CD4-positive, alpha-beta T cell treated with Interleukin-17A for 4 hours (primary cell): ENCODE measurements around the gene SNX1.

Source experiments
- DNase-seq: peaks from one replicate; pipeline ENCODE4 v3.0.0-alpha.2; 2020; ENCODE audit warnings: mixed read lengths

SNX1 gene

DNA sequence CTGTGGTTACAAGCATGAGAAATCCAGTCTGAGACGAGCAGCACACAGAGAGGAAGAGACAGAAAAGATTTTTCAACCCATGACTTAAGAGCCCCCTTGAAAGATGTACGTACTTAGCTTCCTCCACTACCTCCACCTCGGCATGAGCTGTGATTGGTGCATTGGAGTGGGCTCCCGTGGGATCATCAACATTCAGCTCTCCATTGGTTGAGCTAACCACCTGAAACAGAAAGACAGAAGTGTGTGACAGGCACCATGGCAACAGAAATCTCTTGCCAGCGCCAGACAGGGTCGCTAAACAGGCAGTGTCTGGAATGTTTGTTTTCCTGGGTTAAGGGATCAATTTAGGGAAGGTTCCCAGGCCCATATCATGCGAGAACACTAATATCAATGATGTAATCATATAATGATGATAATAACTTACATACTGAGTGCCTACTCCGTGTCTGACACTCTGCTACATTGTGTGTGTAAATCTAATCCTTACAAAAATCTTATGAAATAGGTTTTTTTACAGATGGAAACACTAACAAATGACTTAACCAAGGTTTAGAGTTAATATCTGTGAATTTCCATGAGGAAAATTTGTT lies 84.5 kb downstream of the SNX1 start:
- DNase-seq = no peak

DNA sequence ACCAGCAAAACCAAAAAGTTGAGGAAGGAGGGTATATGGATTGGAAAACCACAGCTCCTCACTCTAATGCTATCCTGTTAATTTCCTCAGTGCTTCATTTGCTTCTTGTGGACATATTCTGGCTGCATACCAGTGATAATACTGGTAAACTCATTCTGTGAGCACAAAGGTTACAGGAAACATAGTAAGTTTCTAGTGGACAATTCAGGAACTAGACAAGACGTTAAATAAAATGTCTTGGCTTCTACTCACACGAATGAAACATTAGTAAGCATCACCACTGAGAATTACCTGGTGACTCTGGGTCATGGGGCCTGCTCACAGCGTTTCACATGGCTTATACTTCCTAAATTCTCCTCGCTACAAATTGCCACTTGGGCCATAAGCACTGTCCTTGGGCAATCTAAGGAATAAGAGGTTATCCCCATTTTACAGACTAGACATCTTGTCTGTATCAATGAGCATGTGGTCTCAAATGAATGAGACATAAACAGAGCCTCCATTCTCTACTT lies 87.1 kb downstream of the SNX1 start:
- no peak for DNase-seq

DNA sequence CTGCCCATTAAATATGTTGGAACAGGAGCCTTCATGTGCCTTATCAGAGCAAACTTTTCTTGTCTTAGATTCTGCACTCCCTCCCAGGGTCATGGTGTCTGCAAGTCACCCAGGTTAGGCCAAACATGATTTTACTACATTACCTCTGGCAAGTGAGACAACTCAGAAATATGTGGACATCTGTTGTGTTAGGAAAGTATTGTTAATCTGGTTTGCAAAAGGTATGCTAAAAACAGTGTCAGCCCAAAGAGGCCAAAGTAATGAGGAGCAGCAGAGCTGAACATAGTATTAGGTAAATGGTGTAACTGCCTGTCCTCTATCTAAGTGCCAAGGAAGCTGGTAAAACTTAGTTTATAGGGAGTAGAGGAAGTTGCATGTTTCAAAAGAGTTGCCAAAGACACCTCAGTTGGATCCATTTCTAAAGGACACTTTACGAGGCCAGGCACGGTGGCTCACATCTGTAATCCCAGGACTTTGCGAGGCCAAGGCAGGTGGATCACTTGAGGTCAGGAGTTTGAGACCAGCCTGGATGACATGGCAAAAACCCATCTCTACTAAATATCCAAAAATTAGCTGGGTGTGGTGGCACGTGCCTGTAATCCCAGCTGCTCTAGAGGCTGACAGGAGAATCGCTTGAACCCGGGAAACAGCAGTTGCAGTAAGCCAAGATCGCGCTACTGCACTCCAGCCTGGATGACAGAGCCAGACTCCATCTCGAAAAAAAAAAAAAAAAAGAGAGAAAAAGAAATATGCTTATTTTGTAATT lies 89.5 kb downstream of the SNX1 start:
- no peak for DNase-seq

DNA sequence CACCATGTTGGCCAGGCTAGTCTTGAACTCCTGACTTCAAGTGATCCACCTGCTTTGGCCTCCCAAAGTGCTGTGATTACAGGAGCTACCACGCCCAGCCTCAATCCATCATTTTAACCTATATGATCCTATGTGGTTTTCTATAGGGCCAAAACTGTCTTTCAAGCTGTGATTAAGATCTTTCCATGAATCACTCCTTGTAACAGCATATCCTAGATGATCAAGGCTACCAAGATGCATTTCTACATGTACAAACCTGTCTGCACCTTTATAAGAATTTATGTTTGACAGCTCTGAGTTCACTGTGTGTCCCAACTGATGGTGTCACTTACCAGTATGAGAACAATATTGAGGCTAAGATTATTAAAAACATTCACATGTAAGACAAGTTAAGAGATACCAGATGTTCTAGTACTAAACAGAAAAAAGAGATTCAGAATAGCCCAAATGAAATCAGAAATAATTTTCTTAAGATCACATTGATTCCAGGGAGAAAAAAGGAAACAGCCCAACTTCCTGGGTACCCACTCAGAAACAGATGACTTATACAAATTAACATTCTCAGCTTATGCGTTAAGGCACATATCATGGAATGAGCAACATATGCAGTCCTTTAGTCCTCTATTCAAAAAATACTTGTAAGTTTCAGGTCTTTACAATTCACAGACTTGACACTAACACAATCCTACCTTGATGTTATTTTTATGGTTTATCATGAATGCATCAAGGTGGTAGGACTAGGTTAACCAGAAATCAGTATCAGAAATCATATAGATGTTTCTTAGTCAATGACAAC lies 91.8 kb downstream of the SNX1 start:
- DNase-seq = no peak
